K562 (cell line): ENCODE measurements around the gene ZBTB26. TPM values are rescaled to one million over a fixed set of nuclear protein-coding genes. Genes with fewer than 3 reads are reported as not detected.

ENCODE experiments used
- CBFA2T3 ChIP-seq: fragments of 450-650 bp; IDR thresholded peaks from 2 replicates; pipeline ENCODE4 v1.6.1; 2017
- DIDO1 ChIP-seq: fragments of 450-650 bp; IDR thresholded peaks from 2 replicates; pipeline ENCODE4 v1.6.1; 2016; ENCODE audit warnings: low read depth, missing biosample characterization, missing genetic modification characterization
- ESRRB ChIP-seq: fragments of 250-450 bp; sonication (Bioruptor Pico); IDR thresholded peaks from 2 replicates; pipeline ENCODE4 v1.5.0; 2020; ENCODE audit warnings: mild to moderate bottlenecking, moderate library complexity, borderline replicate concordance
- IRF1 ChIP-seq: sonication (generic); formaldehyde crosslinking; IDR thresholded peaks from 2 replicates; pipeline ENCODE4 v1.8.0; 2022; ENCODE audit warnings: missing genetic modification reagents, mild to moderate bottlenecking, borderline replicate concordance
- PTTG1 ChIP-seq: fragments of 450-650 bp; IDR thresholded peaks from 2 replicates; pipeline ENCODE4 v1.6.1; 2016; ENCODE audit warnings: low read depth, mild to moderate bottlenecking, missing genetic modification characterization, missing compliant biosample characterization
- RFX7 ChIP-seq: fragments of 250-450 bp; sonication (Bioruptor Pico); IDR thresholded peaks from 2 replicates; pipeline ENCODE4 v1.5.1; 2021; ENCODE audit warnings: mild to moderate bottlenecking
- SMAD1 ChIP-seq: fragments of 150-350 bp; IDR thresholded peaks from 2 replicates; pipeline ENCODE4 v1.6.1; 2014; ENCODE audit warnings: low read length, low read depth; ENCODE audit not compliant: partially characterized antibody
- SMAD3 ChIP-seq: fragments of 450-650 bp; formaldehyde crosslinking; conservative IDR thresholded peaks from 2 replicates; pipeline ENCODE4 v1.4.0; 2020; ENCODE audit warnings: mild to moderate bottlenecking
- ZFPM2 ChIP-seq: fragments of 250-450 bp; sonication (Bioruptor Pico); IDR thresholded peaks from 2 replicates; pipeline ENCODE4 v1.5.1; 2022; ENCODE audit warnings: mild to moderate bottlenecking
- ZHX1 ChIP-seq: fragments of 150-350 bp; conservative IDR thresholded peaks from 2 replicates; pipeline ENCODE4 v1.6.1; 2014; ENCODE audit warnings: low read length
- ZNF561 ChIP-seq: fragments of 450-650 bp; formaldehyde crosslinking; conservative IDR thresholded peaks from 2 replicates; pipeline ENCODE4 v1.4.0; 2020; ENCODE audit warnings: mild to moderate bottlenecking, moderate library complexity
- ZNF592 ChIP-seq: fragments of 450-650 bp; IDR thresholded peaks from 2 replicates; pipeline ENCODE4 v1.6.1; 2017; ENCODE audit warnings: antibody characterized with exemption, mild to moderate bottlenecking
- polyA plus RNA-seq, 8 experiments: library from polyadenylated mRNA; depleted of rRNA in 4 of 8; stranded (reverse) in 5 of 8; unstranded in 3 of 8; fragments of >200 nt; fragmentation: Nextera tagmentation in 2 of 8; fragmentation: Illumina TruSeq in 1 of 8; extraction: Ambion mirVana in 2 of 8; extraction: Trizol in 1 of 8; gene quantifications; 2 replicates each; pipeline versions ENCODE4 v1.2.1 to v1.2.3, GENCODE V29; 2011 to 2014; ENCODE audit warnings: inconsistent platforms in 1 of 8, missing spikeins in 1 of 8
- total RNA-seq, 7 experiments: library from RNA; depleted of rRNA in 6 of 7; stranded (reverse); fragments of >200 nt in 6 of 7; fragmentation: Illumina TruSeq in 2 of 7; extraction: Trizol in 2 of 7; gene quantifications; 2 replicates each; pipeline versions ENCODE4 v1.2.1 to v1.2.3, GENCODE V29; 2011 to 2021; ENCODE audit warnings: low replicate concordance in 1 of 7
- TF ChIP-seq, protein P1 (sequence below): sonication (generic); formaldehyde crosslinking; IDR thresholded peaks from 2 replicates; pipeline ENCODE4 v1.8.1; 2023; ENCODE audit warnings: mild to moderate bottlenecking, missing genetic modification reagents
- TF ChIP-seq, protein P2 (sequence below): fragments of 250-450 bp; sonication (Bioruptor Pico); IDR thresholded peaks from 2 replicates; pipeline ENCODE4 v1.8.0; 2021; ENCODE audit warnings: moderate library complexity, mild to moderate bottlenecking, inconsistent platforms

The ZBTB26 gene
- total and polyA plus RNA-seq, 9 of the 15 experiments (the other 6 are each of a cell fraction or from before 2014, with no cell fraction given), result 2.4 to 20.7 (median 5.0) TPM

- no peak for TF ChIP-seq ZNF561
- TF ChIP-seq, protein P1, sequence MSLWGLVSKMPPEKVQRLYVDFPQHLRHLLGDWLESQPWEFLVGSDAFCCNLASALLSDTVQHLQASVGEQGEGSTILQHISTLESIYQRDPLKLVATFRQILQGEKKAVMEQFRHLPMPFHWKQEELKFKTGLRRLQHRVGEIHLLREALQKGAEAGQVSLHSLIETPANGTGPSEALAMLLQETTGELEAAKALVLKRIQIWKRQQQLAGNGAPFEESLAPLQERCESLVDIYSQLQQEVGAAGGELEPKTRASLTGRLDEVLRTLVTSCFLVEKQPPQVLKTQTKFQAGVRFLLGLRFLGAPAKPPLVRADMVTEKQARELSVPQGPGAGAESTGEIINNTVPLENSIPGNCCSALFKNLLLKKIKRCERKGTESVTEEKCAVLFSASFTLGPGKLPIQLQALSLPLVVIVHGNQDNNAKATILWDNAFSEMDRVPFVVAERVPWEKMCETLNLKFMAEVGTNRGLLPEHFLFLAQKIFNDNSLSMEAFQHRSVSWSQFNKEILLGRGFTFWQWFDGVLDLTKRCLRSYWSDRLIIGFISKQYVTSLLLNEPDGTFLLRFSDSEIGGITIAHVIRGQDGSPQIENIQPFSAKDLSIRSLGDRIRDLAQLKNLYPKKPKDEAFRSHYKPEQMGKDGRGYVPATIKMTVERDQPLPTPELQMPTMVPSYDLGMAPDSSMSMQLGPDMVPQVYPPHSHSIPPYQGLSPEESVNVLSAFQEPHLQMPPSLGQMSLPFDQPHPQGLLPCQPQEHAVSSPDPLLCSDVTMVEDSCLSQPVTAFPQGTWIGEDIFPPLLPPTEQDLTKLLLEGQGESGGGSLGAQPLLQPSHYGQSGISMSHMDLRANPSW (CRISPR knock-in tag), result no peak
- no peak for TF ChIP-seq CBFA2T3
- no peak for TF ChIP-seq PTTG1 (tag)
- TF ChIP-seq IRF1 (CRISPR knock-in tag), result 0 out of 2 replicates have a peak, but pooled peaks have one; percentile 45
- TF ChIP-seq SMAD3 (CRISPR knock-in tag), result no peak
- no peak for TF ChIP-seq ZNF592
- no peak for TF ChIP-seq ZHX1
- TF ChIP-seq ZFPM2 (CRISPR knock-in tag), result no peak
- TF ChIP-seq ESRRB (CRISPR knock-in tag), result no peak
- TF ChIP-seq, protein P2, sequence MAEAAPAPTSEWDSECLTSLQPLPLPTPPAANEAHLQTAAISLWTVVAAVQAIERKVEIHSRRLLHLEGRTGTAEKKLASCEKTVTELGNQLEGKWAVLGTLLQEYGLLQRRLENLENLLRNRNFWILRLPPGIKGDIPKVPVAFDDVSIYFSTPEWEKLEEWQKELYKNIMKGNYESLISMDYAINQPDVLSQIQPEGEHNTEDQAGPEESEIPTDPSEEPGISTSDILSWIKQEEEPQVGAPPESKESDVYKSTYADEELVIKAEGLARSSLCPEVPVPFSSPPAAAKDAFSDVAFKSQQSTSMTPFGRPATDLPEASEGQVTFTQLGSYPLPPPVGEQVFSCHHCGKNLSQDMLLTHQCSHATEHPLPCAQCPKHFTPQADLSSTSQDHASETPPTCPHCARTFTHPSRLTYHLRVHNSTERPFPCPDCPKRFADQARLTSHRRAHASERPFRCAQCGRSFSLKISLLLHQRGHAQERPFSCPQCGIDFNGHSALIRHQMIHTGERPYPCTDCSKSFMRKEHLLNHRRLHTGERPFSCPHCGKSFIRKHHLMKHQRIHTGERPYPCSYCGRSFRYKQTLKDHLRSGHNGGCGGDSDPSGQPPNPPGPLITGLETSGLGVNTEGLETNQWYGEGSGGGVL, result no peak
- TF ChIP-seq DIDO1, result peak; percentile 70
- TF ChIP-seq RFX7 (CRISPR knock-in tag), result no peak
- TF ChIP-seq SMAD1, result peak; percentile 22
Observed at GRCh38 chr9:122931226-122932121, at the start of gene ZBTB26 (continued).
